HG03066 (cell line): ENCODE data around the gene ETV1.

Source experiments
- ATAC-seq: cut with Tn5 transposase; IDR thresholded peaks from one replicate; pipeline ENCODE4 v1.9.1; 2021; ENCODE audit warnings: low read depth; ENCODE audit not compliant: unreplicated experiment

The ETV1 gene

GRCh38 chr7:13890793-13891192 is 98.7 kb downstream of the ETV1 start:
- no peak for ATAC-seq

GRCh38 chr7:13886356-13886755 is 103.1 kb downstream of the ETV1 start:
- no peak for ATAC-seq

- no peak for ATAC-seq
Observed at GRCh38 chr7:13882051-13882450, 107.4 kb downstream of the ETV1 start.

- ATAC-seq, result no peak
Observed at GRCh38 chr7:13880789-13881188, 108.7 kb downstream of the ETV1 start.

- no peak for ATAC-seq
Observed at GRCh38 chr7:13879994-13880686, 109.3 kb downstream of the ETV1 start.

GRCh38 chr7:13879143-13879542 is 110.3 kb downstream of the ETV1 start:
- no peak for ATAC-seq

GRCh38 chr7:13878154-13878553 is 111.3 kb downstream of the ETV1 start:
- no peak for ATAC-seq

GRCh38 chr7:13875496-13876074 is 113.9 kb downstream of the ETV1 start:
- no peak for ATAC-seq

- ATAC-seq, result no peak
Observed at GRCh38 chr7:13874783-13875182, 114.7 kb downstream of the ETV1 start.

GRCh38 chr7:13872709-13873108 is 116.8 kb downstream of the ETV1 start:
- no peak for ATAC-seq

GRCh38 chr7:13871008-13871407 is 118.5 kb downstream of the ETV1 start:
- no peak for ATAC-seq

- no peak for ATAC-seq
Observed at GRCh38 chr7:13860734-13861133, 128.7 kb downstream of the ETV1 start.

GRCh38 chr7:13856012-13856411 is 133.5 kb downstream of the ETV1 start:
- no peak for ATAC-seq

GRCh38 chr7:13852281-13852968 is 137.0 kb downstream of the ETV1 start:
- no peak for ATAC-seq

- ATAC-seq, result no peak
Observed at GRCh38 chr7:13851736-13852135, 137.7 kb downstream of the ETV1 start.

- peak; percentile 95 for ATAC-seq
Observed at GRCh38 chr7:13850185-13850752, 139.2 kb downstream of the ETV1 start.

- no peak for ATAC-seq
Observed at GRCh38 chr7:13849163-13849892, 140.1 kb downstream of the ETV1 start.

GRCh38 chr7:13848681-13849131 is 140.8 kb downstream of the ETV1 start:
- ATAC-seq, result no peak

GRCh38 chr7:13846386-13846785 is 143.1 kb downstream of the ETV1 start:
- no peak for ATAC-seq

GRCh38 chr7:13845601-13846000 is 143.9 kb downstream of the ETV1 start:
- no peak for ATAC-seq

GRCh38 chr7:13844954-13845353 is 144.5 kb downstream of the ETV1 start:
- ATAC-seq, result no peak
